NK-92 (cell line): ENCODE measurements around the gene TNNI2.
"Not testable (repeated sequence)": the region's sequence is repeated elsewhere in the genome, so short reads cannot be mapped to it uniquely, and the experiment has no call there.

Experiments
- DNase-seq: peaks from one replicate; lab custom pipeline; 2025; ENCODE audit not compliant: unreplicated experiment; lab: John Stamatoyannopoulos, UW

Gene TNNI2

GRCh38 chr11:1883346-1884302 is 44.8 kb downstream of the TNNI2 start:
- no peak for DNase-seq

- DNase-seq = no peak
Measured at GRCh38 chr11:1884303-1884700, 45.5 kb downstream of the TNNI2 start.

GRCh38 chr11:1886551-1886950 is 47.8 kb downstream of the TNNI2 start:
- DNase-seq = not testable (repeated sequence)

GRCh38 chr11:1887451-1888346 is 48.9 kb downstream of the TNNI2 start:
- DNase-seq = no peak

- DNase-seq = no peak
Measured at GRCh38 chr11:1888347-1888753, 49.6 kb downstream of the TNNI2 start.

- DNase-seq = no peak
Measured at GRCh38 chr11:1888811-1889210, 50.0 kb downstream of the TNNI2 start.

- DNase-seq = no peak
Measured at GRCh38 chr11:1889224-1889930, 50.6 kb downstream of the TNNI2 start.

- no peak for DNase-seq
Measured at GRCh38 chr11:1889941-1890855, 51.4 kb downstream of the TNNI2 start.
